ENCODE results near the gene MCAT. TPM values are rescaled to one million over a fixed set of nuclear protein-coding genes. Genes with fewer than 3 reads are reported as not detected.

MCAT gene
- polyA plus RNA-seq, 1 of the 3 experiments (the other 2 are of a cell fraction) = 12.0 TPM

DNA sequence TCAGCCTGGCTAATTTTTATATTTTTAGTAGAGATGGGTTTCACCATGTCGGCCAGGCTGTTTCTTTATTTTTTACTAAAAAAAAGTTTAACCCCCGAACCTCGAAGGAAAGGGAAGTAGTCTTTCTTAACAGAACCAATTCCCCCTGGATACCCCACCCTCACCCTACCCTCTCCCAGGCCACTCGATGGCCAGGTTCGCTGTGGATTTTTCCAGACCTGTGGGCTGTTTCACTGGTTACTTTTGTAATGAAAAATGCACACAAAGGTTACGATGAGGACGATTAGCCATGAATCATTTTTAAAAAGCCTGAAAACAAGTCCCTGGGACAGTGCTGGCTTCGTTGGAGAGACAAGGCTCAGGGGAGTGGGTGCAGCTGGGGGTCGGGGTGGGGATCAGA is 10.7 kb upstream of the MCAT start:
- TF ChIP-seq, protein P1, sequence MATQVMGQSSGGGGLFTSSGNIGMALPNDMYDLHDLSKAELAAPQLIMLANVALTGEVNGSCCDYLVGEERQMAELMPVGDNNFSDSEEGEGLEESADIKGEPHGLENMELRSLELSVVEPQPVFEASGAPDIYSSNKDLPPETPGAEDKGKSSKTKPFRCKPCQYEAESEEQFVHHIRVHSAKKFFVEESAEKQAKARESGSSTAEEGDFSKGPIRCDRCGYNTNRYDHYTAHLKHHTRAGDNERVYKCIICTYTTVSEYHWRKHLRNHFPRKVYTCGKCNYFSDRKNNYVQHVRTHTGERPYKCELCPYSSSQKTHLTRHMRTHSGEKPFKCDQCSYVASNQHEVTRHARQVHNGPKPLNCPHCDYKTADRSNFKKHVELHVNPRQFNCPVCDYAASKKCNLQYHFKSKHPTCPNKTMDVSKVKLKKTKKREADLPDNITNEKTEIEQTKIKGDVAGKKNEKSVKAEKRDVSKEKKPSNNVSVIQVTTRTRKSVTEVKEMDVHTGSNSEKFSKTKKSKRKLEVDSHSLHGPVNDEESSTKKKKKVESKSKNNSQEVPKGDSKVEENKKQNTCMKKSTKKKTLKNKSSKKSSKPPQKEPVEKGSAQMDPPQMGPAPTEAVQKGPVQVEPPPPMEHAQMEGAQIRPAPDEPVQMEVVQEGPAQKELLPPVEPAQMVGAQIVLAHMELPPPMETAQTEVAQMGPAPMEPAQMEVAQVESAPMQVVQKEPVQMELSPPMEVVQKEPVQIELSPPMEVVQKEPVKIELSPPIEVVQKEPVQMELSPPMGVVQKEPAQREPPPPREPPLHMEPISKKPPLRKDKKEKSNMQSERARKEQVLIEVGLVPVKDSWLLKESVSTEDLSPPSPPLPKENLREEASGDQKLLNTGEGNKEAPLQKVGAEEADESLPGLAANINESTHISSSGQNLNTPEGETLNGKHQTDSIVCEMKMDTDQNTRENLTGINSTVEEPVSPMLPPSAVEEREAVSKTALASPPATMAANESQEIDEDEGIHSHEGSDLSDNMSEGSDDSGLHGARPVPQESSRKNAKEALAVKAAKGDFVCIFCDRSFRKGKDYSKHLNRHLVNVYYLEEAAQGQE (IDR thresholded peaks at IDR 0.05; ENCODE audit: low read depth, low read length) = no peak
- TF ChIP-seq MXI1 (IDR thresholded peaks at IDR 0.05; ENCODE audit: low read depth, low read length) = no peak
- no peak for TF ChIP-seq TAF1 (IDR thresholded peaks at IDR 0.05; ENCODE audit: borderline replicate concordance, low read depth, low read length)
- no peak for TF ChIP-seq JUND (IDR thresholded peaks at IDR 0.05)
- TF ChIP-seq TEAD4 (IDR thresholded peaks at IDR 0.05; ENCODE audit: borderline replicate concordance, insufficient read depth) = no peak
- TF ChIP-seq RXRA (IDR thresholded peaks at IDR 0.05; ENCODE audit: borderline replicate concordance, low read depth) = no peak
- no peak for TF ChIP-seq YY1 (IDR thresholded peaks at IDR 0.05; ENCODE audit: low read depth)
- TF ChIP-seq POLR2AphosphoS5 (IDR thresholded peaks at IDR 0.05; ENCODE audit: low read depth, low read length) = no peak
- no peak for TF ChIP-seq FOXM1 (IDR thresholded peaks at IDR 0.05; ENCODE audit: low read depth)
- TF ChIP-seq, protein P2, sequence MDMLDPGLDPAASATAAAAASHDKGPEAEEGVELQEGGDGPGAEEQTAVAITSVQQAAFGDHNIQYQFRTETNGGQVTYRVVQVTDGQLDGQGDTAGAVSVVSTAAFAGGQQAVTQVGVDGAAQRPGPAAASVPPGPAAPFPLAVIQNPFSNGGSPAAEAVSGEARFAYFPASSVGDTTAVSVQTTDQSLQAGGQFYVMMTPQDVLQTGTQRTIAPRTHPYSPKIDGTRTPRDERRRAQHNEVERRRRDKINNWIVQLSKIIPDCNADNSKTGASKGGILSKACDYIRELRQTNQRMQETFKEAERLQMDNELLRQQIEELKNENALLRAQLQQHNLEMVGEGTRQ (IDR thresholded peaks at IDR 0.05; ENCODE audit: borderline replicate concordance, low read depth, low read length) = no peak
- TF ChIP-seq MEF2A (IDR thresholded peaks at IDR 0.05; ENCODE audit: borderline replicate concordance, low read depth) = no peak
- no peak for TF ChIP-seq GABPA (IDR thresholded peaks at IDR 0.05; ENCODE audit: low read depth)
- TF ChIP-seq FOSL2 (IDR thresholded peaks at IDR 0.05; ENCODE audit: borderline replicate concordance, low read depth) = no peak
- TF ChIP-seq, protein P3, sequence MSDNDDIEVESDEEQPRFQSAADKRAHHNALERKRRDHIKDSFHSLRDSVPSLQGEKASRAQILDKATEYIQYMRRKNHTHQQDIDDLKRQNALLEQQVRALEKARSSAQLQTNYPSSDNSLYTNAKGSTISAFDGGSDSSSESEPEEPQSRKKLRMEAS (IDR thresholded peaks at IDR 0.05; ENCODE audit: low read depth) = no peak
- no peak for TF ChIP-seq RAD21 (IDR thresholded peaks at IDR 0.05; ENCODE audit: low read length)
- TF ChIP-seq NRF1 (IDR thresholded peaks at IDR 0.05; ENCODE audit: low read depth, low read length) = no peak
- TF ChIP-seq RFX5 (IDR thresholded peaks at IDR 0.05; ENCODE audit: low read length) = no peak
- no peak for TF ChIP-seq SMC3 (IDR thresholded peaks at IDR 0.05; ENCODE audit: low read depth, low read length)
- TF ChIP-seq TCF12 (IDR thresholded peaks at IDR 0.05) = no peak
- TF ChIP-seq, protein P4, sequence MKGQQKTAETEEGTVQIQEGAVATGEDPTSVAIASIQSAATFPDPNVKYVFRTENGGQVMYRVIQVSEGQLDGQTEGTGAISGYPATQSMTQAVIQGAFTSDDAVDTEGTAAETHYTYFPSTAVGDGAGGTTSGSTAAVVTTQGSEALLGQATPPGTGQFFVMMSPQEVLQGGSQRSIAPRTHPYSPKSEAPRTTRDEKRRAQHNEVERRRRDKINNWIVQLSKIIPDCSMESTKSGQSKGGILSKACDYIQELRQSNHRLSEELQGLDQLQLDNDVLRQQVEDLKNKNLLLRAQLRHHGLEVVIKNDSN (IDR thresholded peaks at IDR 0.05; ENCODE audit: borderline replicate concordance, low read depth) = no peak
- ChIA-PET CTCF (no interaction called here), POLR2A (no interaction called here)
- H3K4me1 ChIP-seq (ENCODE audit: control insufficient read depth in 1 of 2, insufficient read depth in 2 of 2, low read depth in 1 of 2, low read length in 1 of 2) = peaks cover 0 to 2% of the 10 kb centered on the region in 2 experiments; a peak in 1 of 4 replicates
- no peak overlapping the region for H3K27ac ChIP-seq (ENCODE audit: low read depth in 2 of 2, low read length in 1 of 2)
- H3K9ac ChIP-seq = no peak overlapping the region
- H3K4me3 ChIP-seq (ENCODE audit: low read depth in 2 of 2, low read length in 1 of 2) = no peak overlapping the region
- H3K79me2 ChIP-seq (ENCODE audit: insufficient read depth) = peaks cover 42% of the 10 kb centered on the region
- WGBS (ENCODE audit: low lambda C conversion rate) = 80% methylated on average over 8 of the region's 9 CpGs
- no peaks in the 10 kb centered on the region for H3K27me3 ChIP-seq (ENCODE audit: insufficient read depth)
- no peak for DNase-seq
- H3K4me2 ChIP-seq = no peak overlapping the region
- no peaks in the 10 kb centered on the region for H3K9me2 ChIP-seq
- H3K36me3 ChIP-seq (replicated peaks in 1 of 2; ENCODE audit: control insufficient read depth in 1 of 2, insufficient read depth in 2 of 2, low read length in 1 of 2) = no peaks in the 10 kb centered on the region
- H3F3A ChIP-seq (replicated peaks; ENCODE audit: insufficient read depth) = no peaks in the 10 kb centered on the region
- H3K9me3 ChIP-seq = no peaks in the 10 kb centered on the region
- peaks cover 4% of the 10 kb centered on the region; the same call in 1 of the 2 replicates for H4K20me1 ChIP-seq (ENCODE audit: insufficient read depth)
- H2AFZ ChIP-seq (ENCODE audit: low read depth) = no peak overlapping the region

Measured in SK-N-SH (cell line).